Femur (tissue), 1 donor: ENCODE data around the gene FBLIM1.
"Not testable (repeated sequence)": the region's sequence is repeated elsewhere in the genome, so short reads cannot be mapped to it uniquely, and the experiment has no call there.

Experiments used
- DNase-seq: peaks from one replicate; pipeline ENCODE4 v3.0.0-alpha.2; 2017

The FBLIM1 gene

GRCh38 chr1:15820478-15820877 is 61.9 kb downstream of the FBLIM1 start:
- no peak for DNase-seq

GRCh38 chr1:15825800-15826199 is 67.2 kb downstream of the FBLIM1 start:
- DNase-seq: no peak

DNA sequence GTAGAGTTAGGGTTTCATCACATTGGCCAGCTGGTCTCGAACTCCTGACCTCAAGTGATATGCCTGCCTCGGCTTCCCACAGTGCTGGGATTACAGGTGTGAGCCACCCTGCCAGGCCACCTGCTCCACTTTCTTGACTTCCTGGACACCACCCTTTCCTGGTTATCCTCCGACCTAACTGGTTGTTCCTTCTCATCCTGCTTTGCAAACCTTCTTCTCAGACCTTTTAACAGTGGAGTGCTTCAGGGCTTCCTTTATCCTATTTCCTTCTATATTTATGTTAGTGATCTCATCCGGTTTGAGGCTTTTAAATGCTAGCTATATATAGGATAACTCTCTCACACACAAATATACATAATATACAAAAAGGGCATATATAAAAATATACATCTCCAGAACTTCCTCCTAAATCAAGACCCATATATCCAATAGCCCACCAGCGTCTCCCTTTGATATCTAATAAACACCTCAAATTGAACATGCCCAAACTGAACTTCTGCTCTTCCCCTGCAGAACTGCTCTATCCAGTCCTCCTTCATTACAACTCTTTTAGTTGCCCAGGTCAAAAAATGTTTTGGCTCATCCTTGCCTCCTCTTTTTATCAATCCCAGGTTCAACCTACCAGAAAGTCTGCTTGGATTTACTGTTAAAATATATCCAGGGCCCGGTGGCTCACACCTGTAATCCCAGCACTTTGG is 68.4 kb downstream of the FBLIM1 start:
- no peak for DNase-seq

- not testable (repeated sequence) for DNase-seq
Observed at GRCh38 chr1:15827567-15827966, 69.0 kb downstream of the FBLIM1 start.

DNA sequence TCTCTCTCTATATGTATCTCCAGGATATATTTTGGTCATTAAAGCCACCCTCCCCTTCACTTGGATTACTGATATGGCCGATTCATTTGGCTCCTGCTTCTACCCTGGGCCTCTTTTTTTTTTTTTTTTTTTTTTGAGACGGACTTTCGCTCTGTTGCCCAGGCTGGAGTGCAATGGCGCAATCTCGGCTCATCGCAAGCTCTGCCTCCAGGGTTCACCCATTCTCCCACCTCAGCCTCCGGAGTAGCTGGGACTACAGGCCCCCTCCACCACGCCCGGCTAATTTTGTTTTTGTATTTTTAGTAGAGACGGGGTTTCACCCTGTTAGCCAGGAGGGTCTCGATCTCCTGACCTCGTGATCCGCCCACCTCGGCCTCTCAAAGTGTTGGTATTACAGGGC is 70.3 kb downstream of the FBLIM1 start:
- DNase-seq: not testable (repeated sequence)

- DNase-seq: no peak
Observed at GRCh38 chr1:15830258-15830657, 71.7 kb downstream of the FBLIM1 start.

- peak; percentile 32 for DNase-seq
Observed at GRCh38 chr1:15833069-15833679, 74.6 kb downstream of the FBLIM1 start.

DNA sequence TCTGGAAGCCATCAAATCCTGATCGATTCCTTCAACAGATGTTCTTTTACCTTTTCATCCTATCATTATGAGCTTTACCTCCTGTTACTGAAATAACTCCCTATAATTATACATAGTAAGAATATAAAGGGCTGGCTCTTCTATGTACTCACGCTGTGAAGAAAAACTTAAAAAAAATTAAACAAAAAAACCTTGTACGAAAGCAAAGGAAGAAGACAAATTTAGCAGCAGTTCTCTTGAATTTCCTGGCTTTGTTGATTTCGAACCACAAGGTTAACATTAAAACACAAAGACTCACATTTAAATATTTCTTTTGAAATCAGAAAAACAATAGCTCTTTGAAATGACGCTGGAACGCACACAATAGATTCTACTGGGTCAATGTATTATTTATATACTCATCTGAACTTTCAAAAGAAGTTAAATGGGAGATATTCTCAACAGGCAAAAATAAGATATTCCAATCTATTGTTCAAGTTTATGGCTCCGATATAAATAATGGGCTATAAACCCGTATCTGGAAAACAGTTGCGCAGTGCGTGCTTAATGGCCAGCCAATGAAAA is 75.3 kb downstream of the FBLIM1 start:
- no peak for DNase-seq

DNA sequence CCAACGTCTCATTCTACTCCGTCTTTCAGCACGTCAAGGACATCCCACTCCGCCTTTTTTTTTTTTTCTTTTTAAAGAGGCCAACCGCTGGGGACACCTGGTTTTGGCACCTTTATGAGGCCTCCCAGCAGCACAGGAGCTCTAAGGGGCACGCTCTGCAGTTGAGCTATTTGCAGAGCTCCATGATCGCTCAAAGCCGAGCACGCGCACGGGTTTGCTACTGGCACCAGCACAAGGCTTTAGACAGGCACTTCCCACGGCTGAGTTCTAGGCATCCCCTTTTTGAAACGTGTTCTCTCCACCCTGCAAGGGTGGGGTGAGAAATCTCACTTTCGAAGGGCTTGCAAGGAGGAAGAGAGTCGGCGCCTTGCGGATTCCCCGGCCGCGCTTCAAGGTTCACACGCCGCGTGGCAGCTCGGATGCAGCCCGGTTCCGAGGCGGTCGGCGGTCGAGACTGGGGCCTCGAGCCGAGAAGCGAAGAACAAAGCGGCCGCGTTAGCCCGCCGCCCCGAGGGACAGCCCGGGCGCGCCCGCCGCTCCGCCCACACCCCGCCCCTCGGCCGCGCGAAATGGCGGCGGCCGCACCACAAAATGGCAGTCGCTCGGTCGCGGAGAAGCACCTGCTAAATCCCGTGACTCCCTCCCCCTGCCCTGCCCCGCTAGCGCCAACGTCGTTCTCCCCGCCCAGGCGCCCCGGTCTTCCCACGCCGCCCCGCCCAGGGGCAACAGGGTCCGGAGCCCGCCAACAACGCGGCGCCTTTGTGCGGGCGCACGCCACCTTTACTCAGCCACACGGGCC is 76.0 kb downstream of the FBLIM1 start:
- DNase-seq: peak; percentile 94

GRCh38 chr1:15835205-15835740 is 76.7 kb downstream of the FBLIM1 start:
- DNase-seq: no peak

DNA sequence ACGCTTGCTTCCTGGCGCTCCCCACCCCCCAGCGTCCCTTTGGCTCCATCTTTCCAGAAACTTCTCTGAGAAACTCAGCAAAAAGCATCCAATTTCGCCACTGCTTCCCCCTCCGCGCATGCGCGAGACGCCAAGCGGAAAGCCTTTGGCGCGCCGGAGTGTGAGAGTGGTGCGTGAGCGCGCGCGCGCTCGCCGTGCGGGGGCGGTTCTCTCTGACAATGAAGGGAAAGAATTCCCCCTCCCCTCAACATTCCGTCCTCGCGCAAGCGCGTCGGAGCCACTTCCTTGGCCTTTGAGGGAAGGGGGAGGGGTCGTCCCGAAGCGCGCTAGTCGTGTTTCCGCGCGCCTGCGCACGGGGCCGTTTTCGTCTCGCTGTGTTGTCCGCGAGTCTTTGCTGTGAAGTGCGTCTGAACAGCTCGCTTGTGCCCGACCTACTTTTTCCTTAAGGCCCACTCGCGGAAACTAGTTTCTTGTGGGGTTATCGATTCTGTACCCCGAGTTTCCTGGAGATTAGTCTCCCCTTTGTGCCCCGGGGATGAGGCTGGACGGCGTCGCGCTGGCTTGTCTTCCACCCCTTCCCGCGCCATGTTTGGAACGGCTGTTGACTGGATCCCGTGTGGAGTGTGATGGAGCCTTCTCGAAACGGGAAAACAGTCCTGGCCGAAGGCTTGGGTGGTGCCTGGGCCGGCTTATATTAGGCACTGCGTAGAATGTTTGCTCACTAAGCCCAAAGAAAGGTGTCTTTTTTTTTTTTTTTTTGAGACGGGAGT is 77.3 kb downstream of the FBLIM1 start:
- DNase-seq: peak; percentile 100
